ENCODE measurements around the gene ARF4.
A peak's percentile ranks its signal among the peaks of the same experiment; 100 is the strongest.
"Not testable (repeated sequence)": the region's sequence is repeated elsewhere in the genome, so short reads cannot be mapped to it uniquely, and the experiment has no call there.

ARF4 gene

GRCh38 chr3:57597127-57597923 lies at the start of gene ARF4:
TSS of gene ARF4 (minus strand) at chr3:57597344. CDS start at chr3:57597140, 204 bp downstream.
- H3K27ac ChIP-seq, result peak within 1 kb of the TSS; percentile 85
- TF ChIP-seq ZFX (IDR thresholded peaks at IDR 0.05) (peak; percentile 52), CTCF (conservative IDR thresholded peaks at IDR 0.05) (peak; percentile 33; the same call in 1 of the 2 replicates)

GRCh38 chr3:57646723-57647122 lies 49.6 kb upstream of the ARF4 start:
- H3K27ac ChIP-seq, result no peak overlapping the region
- TF ChIP-seq ZFX (IDR thresholded peaks at IDR 0.05) (no peak), CTCF (conservative IDR thresholded peaks at IDR 0.05) (no peak; the same call in 1 of the 2 replicates)

- TF ChIP-seq CTCF (conservative IDR thresholded peaks at IDR 0.05) (no peak), ZFX (IDR thresholded peaks at IDR 0.05) (no peak)
- H3K27ac ChIP-seq, result no peak overlapping the region
Observed at GRCh38 chr3:57644740-57645139, 47.6 kb upstream of the ARF4 start.

GRCh38 chr3:57637391-57637790 lies 40.2 kb upstream of the ARF4 start:
- H3K27ac ChIP-seq, result no peak overlapping the region
- TF ChIP-seq CTCF (conservative IDR thresholded peaks at IDR 0.05), result no peak
- no peak for TF ChIP-seq ZFX (IDR thresholded peaks at IDR 0.05)

- H3K27ac ChIP-seq, result not testable (repeated sequence)
Observed at GRCh38 chr3:57634259-57634658, 37.1 kb upstream of the ARF4 start.

- TF ChIP-seq ZFX (IDR thresholded peaks at IDR 0.05) (no peak), CTCF (conservative IDR thresholded peaks at IDR 0.05) (no peak)
Observed at GRCh38 chr3:57627976-57628375, 30.8 kb upstream of the ARF4 start.

GRCh38 chr3:57624801-57625200 lies 27.7 kb upstream of the ARF4 start:
- TF ChIP-seq ZFX (IDR thresholded peaks at IDR 0.05), result no peak
- no peak for TF ChIP-seq CTCF (conservative IDR thresholded peaks at IDR 0.05)
- no peak overlapping the region for H3K27ac ChIP-seq

More at GRCh38 chr3:57627976-57628375, 30.8 kb upstream of the ARF4 start:
- H3K27ac ChIP-seq, result no peak overlapping the region

GRCh38 chr3:57622362-57622761 lies 25.2 kb upstream of the ARF4 start:
- H3K27ac ChIP-seq, result no peak overlapping the region
- no peak for TF ChIP-seq CTCF (conservative IDR thresholded peaks at IDR 0.05)
- no peak for TF ChIP-seq ZFX (IDR thresholded peaks at IDR 0.05)
